Tongue (tissue), 2 donors: ENCODE data around the gene RPL29. TPM values are rescaled to one million over a fixed set of nuclear protein-coding genes. Genes with fewer than 3 reads are reported as not detected.
A peak's percentile ranks its signal among the peaks of the same experiment; 100 is the strongest.
"Not testable (repeated sequence)": the region's sequence is repeated elsewhere in the genome, so short reads cannot be mapped to it uniquely, and the experiment has no call there.

Experiments
- DNase-seq: peaks from one replicate; pipeline ENCODE4 v3.0.0-alpha.2; 2015
- total RNA-seq: library from RNA; depleted of rRNA; stranded (reverse); fragments of >200 nt; gene quantifications from one replicate; pipeline ENCODE4 v1.2.3, GENCODE V29; 2014

The RPL29 gene
- total RNA-seq, 1 donor from 2014 or later = 1,069 TPM

- peak; percentile 83 for DNase-seq
Measured at GRCh38 chr3:52005571-52005986, 9.9 kb upstream of the RPL29 start.

- no peak for DNase-seq
Measured at GRCh38 chr3:52004906-52005395, 9.3 kb upstream of the RPL29 start.

GRCh38 chr3:52004163-52004787 lies 8.6 kb upstream of the RPL29 start:
- peak; percentile 93 for DNase-seq

- no peak for DNase-seq
Measured at GRCh38 chr3:52002748-52003147, 7.1 kb upstream of the RPL29 start.

- peak; percentile 91 for DNase-seq
Measured at GRCh38 chr3:52001443-52001974, 5.8 kb upstream of the RPL29 start.

GRCh38 chr3:51999846-52000245 lies 4.2 kb upstream of the RPL29 start:
- no peak for DNase-seq

GRCh38 chr3:51998774-51999173 lies 3.1 kb upstream of the RPL29 start:
- DNase-seq = no peak

- no peak for DNase-seq
Measured at GRCh38 chr3:51997935-51998596, 2.4 kb upstream of the RPL29 start.

- DNase-seq = no peak
Measured at GRCh38 chr3:51997172-51997571, 1.5 kb upstream of the RPL29 start.

GRCh38 chr3:51994530-51994929 lies 1.2 kb downstream of the RPL29 start:
- DNase-seq = no peak

- DNase-seq = not testable (repeated sequence)
Measured at GRCh38 chr3:51993657-51994056, 2.0 kb downstream of the RPL29 start.

- DNase-seq = no peak
Measured at GRCh38 chr3:51992017-51992682, 3.5 kb downstream of the RPL29 start.

- DNase-seq = not testable (repeated sequence)
Measured at GRCh38 chr3:51990501-51990971, 5.2 kb downstream of the RPL29 start.

- DNase-seq = no peak
Measured at GRCh38 chr3:51988286-51989146, 7.2 kb downstream of the RPL29 start.

GRCh38 chr3:51987568-51987967 lies 8.1 kb downstream of the RPL29 start:
- DNase-seq = no peak

GRCh38 chr3:51986010-51986947 lies 9.4 kb downstream of the RPL29 start:
- no peak for DNase-seq

GRCh38 chr3:51985063-51985462 lies 10.6 kb downstream of the RPL29 start:
- no peak for DNase-seq

- no peak for DNase-seq
Measured at GRCh38 chr3:51984269-51984647, 11.4 kb downstream of the RPL29 start.

- DNase-seq = no peak
Measured at GRCh38 chr3:51983578-51984268, 12.0 kb downstream of the RPL29 start.
